NCI-H82 treated with DMSO at 0.1 percent for 48 hours (cell line): ENCODE measurements around the gene SHROOM3.

Experiments
- DNase-seq: peaks from one replicate; lab custom pipeline; 2025; ENCODE audit not compliant: unreplicated experiment; lab: John Stamatoyannopoulos, UW

SHROOM3 gene

GRCh38 chr4:76762137-76763130 lies 327.4 kb downstream of the SHROOM3 start:
- DNase-seq = no peak

- DNase-seq = no peak
Measured at GRCh38 chr4:76764251-76764650, 329.2 kb downstream of the SHROOM3 start.

- DNase-seq = no peak
Measured at GRCh38 chr4:76765473-76766183, 330.6 kb downstream of the SHROOM3 start.

GRCh38 chr4:76767983-76768382 lies 333.0 kb downstream of the SHROOM3 start:
- DNase-seq = no peak

GRCh38 chr4:76772498-76773106 lies 337.6 kb downstream of the SHROOM3 start:
- DNase-seq = no peak

- DNase-seq = no peak
Measured at GRCh38 chr4:76773766-76774165, 338.7 kb downstream of the SHROOM3 start.

GRCh38 chr4:76779740-76780459 lies 344.9 kb downstream of the SHROOM3 start:
- no peak for DNase-seq

- DNase-seq = no peak
Measured at GRCh38 chr4:76780781-76781697, 346.0 kb downstream of the SHROOM3 start.

- DNase-seq = no peak
Measured at GRCh38 chr4:76781698-76782595, 346.9 kb downstream of the SHROOM3 start.

- DNase-seq = no peak
Measured at GRCh38 chr4:76782837-76783236, 347.8 kb downstream of the SHROOM3 start.

- DNase-seq = no peak
Measured at GRCh38 chr4:76783836-76784235, 348.8 kb downstream of the SHROOM3 start.

GRCh38 chr4:76784237-76784636 lies 349.2 kb downstream of the SHROOM3 start:
- DNase-seq = no peak

- no peak for DNase-seq
Measured at GRCh38 chr4:76787898-76788297, 352.9 kb downstream of the SHROOM3 start.

GRCh38 chr4:76790377-76790776 lies 355.3 kb downstream of the SHROOM3 start:
- DNase-seq = no peak

- DNase-seq = no peak
Measured at GRCh38 chr4:76791479-76791878, 356.4 kb downstream of the SHROOM3 start.

GRCh38 chr4:76792418-76792817 lies 357.4 kb downstream of the SHROOM3 start:
- DNase-seq = no peak

- DNase-seq = no peak
Measured at GRCh38 chr4:76795243-76795642, 360.2 kb downstream of the SHROOM3 start.

GRCh38 chr4:76799140-76799539 lies 364.1 kb downstream of the SHROOM3 start:
- no peak for DNase-seq

GRCh38 chr4:76799718-76800117 lies 364.7 kb downstream of the SHROOM3 start:
- DNase-seq = no peak
